GM21723 (cell line): ENCODE measurements around the gene FLT1.

Experiments used
- ATAC-seq: cut with Tn5 transposase; IDR thresholded peaks from one replicate; pipeline ENCODE4 v1.9.1; 2021; ENCODE audit warnings: mild to moderate bottlenecking, moderate library complexity; ENCODE audit not compliant: unreplicated experiment

The FLT1 gene, protein sequence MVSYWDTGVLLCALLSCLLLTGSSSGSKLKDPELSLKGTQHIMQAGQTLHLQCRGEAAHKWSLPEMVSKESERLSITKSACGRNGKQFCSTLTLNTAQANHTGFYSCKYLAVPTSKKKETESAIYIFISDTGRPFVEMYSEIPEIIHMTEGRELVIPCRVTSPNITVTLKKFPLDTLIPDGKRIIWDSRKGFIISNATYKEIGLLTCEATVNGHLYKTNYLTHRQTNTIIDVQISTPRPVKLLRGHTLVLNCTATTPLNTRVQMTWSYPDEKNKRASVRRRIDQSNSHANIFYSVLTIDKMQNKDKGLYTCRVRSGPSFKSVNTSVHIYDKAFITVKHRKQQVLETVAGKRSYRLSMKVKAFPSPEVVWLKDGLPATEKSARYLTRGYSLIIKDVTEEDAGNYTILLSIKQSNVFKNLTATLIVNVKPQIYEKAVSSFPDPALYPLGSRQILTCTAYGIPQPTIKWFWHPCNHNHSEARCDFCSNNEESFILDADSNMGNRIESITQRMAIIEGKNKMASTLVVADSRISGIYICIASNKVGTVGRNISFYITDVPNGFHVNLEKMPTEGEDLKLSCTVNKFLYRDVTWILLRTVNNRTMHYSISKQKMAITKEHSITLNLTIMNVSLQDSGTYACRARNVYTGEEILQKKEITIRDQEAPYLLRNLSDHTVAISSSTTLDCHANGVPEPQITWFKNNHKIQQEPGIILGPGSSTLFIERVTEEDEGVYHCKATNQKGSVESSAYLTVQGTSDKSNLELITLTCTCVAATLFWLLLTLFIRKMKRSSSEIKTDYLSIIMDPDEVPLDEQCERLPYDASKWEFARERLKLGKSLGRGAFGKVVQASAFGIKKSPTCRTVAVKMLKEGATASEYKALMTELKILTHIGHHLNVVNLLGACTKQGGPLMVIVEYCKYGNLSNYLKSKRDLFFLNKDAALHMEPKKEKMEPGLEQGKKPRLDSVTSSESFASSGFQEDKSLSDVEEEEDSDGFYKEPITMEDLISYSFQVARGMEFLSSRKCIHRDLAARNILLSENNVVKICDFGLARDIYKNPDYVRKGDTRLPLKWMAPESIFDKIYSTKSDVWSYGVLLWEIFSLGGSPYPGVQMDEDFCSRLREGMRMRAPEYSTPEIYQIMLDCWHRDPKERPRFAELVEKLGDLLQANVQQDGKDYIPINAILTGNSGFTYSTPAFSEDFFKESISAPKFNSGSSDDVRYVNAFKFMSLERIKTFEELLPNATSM (N-terminal part only)

DNA sequence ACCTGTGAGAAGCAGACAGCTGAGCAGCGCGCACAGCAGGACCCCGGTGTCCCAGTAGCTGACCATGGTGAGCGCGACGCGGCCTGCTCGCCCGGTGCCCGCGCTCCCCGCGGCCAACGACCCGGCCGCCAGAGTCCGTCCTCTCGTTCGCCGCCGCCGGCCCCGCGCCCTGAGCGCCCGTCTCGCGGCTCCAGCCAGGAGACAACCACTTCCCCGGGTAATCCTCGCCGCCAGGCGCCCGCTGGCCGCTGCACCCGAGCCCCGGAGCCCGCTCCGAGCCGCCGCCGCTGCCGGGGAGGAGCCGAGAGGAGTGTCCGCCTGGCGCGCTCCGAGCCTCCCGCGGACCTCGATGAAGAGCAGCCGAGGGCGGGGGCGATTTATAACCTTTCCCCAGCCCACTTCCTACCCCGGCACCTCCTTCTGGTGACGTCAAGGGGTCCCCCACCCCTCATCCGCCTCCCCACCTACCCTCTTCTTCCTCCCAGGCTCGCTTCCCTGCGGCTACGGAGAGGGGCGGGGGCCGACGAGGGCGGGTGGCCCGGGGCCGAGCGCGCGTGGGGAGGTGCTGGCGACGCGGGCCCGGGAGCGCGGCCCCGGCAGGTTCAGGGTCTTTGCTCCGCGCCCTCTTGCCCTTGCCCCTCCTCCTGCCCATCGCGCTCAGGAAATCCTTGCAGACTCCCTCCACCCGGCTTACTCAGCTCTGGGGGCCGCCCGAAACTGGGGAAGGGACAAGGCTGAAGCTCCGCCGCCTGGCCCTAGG is at the start of gene FLT1:
Gene FLT1 (minus strand): TSS at position 351 of the 760 bp plus-strand sequence. CDS start 285 bp downstream, at position 66.
- ATAC-seq = peak; percentile 61

DNA sequence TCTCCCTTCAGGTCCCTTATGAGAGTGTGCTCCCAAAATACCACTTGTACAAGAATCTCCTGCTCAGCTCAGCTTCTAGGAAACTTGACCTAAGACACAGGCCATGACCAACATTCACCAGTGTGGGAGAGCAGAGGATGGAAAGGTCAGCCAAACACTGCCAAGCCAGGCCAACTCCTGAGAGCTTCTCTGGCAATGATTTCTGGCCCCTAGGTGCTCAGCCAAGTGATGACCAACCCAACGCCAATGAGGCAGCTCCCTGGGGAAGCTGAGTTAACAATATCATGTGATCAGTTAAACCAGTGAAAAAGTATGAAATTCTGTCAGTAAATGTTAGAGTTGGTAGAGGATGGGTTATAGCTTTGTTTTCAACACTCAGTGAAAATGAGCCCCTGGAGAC is 49.1 kb upstream of the FLT1 start:
- no peak for ATAC-seq

DNA sequence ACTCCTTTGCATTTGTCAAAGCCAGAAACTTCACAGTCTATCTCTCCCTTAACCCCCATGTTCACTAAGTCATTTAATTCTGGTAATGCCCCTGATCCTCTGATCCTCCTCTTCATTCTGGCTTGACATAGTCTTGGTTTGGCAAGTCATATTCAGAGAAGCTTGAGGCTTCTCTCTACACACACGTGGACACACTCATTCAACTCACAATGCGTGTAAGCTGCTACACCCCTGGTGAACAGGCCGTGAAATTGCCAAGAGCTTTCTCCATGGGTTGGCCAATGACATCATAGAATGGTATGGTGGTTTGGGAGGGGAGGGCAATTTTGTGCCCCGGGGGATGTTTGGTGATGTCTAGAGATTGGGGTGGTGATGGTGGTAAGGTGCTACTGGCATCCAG is 47.9 kb upstream of the FLT1 start:
- ATAC-seq = no peak

DNA sequence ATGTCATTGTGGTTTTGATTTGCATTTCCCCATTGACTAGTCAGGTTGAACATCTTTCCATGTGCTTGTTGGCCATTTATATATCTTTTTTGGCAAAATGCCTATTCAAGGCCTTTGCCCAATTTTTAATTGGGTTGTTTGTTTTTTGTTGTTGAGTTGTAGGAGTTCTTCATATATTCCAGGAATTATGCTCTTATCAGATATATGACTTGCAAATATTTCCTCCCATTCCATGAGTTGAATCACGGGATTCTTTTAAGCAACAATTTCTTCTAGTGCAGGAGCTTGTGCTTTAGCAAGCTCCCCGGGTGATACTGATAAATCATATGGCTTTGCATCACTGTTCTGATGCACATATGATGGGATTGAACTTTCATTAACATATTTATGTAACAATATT is 47.0 kb upstream of the FLT1 start:
- no peak for ATAC-seq

DNA sequence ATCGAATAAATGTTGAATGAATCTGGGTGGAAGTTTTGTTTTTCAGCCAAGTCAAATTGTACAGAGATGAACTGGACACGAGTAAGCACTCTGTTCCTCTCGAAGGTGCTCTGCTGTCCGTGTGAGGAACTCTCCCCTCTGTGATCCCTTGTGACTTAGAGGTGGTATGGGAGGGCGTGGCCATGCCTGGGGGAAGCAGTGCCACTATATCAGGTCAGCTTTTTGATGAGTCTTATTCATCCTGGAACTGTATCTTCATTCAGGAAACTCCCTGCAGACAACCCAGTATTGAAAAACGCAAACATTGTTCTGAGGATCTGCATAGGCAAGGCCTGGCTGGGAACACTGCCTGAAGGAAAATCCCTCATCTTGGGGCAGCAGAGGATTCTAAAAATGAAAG is 45.7 kb upstream of the FLT1 start:
- peak; percentile 46 for ATAC-seq

DNA sequence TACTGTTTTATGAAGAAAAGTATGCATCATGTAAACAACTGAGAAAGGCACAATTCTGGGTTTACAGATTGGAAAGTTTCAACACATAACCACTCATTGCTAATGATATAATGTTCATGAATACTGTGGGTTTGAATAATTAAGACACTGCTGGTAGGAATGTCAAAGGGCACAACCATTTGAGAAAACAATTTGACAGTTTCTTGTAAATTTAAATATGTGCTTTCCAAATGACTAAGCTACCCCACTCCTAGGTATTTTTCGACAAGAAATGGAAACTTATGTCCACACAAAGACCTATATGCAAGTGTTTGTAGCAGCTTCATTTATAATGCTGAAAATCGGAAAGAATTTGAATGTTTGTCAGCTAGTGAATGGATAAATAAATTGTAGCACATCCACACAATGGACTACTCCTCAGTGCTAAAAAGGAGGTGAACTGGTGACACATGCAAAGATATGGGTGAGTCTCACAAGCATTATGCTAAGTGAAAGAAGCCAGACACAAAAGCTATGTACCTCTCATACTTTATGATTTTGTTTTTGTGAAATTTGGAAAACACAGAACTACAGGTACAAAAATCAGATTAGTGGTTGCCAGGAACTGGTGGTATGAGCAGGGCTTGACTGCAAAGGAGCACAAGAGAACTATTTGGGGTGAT is 44.8 kb upstream of the FLT1 start:
- no peak for ATAC-seq

DNA sequence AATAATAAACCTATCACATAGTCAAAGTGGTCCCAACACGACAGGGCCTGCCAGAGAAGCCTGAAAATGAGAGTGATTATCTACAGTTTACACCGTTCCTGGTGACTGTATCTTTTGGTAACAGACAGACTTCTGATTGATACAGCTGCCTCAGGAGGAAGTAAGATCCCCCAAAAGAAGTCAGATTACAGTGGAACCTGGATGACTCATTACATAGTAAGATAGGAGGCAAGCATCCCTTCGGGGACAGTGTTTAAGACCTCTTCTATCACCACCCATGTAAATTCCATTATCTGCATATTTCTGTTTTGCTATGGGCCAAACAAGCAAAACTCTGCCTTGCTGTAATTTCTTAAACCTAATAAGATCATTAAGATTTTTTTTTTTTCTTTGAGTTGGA is 44.0 kb upstream of the FLT1 start:
- ATAC-seq = no peak

DNA sequence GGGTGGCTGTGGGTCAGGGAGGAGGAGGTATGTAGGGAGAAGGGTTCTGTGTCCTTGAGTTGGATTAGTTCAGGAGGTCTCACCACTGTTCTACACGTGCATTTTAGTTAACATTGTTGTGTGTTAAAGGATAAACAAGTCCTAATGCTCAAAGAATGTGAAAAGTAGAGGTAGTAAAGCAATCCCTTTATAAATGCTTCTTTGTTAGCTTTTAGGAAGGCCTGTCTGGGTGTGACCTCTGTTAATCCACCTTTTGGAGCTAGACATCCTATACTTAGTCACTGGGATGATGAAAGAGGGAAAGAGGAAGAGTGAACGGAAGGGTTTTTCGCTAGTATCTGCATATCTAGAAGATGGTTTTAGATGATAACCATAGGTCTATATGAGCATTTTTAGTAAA is 42.2 kb upstream of the FLT1 start:
- ATAC-seq = no peak

DNA sequence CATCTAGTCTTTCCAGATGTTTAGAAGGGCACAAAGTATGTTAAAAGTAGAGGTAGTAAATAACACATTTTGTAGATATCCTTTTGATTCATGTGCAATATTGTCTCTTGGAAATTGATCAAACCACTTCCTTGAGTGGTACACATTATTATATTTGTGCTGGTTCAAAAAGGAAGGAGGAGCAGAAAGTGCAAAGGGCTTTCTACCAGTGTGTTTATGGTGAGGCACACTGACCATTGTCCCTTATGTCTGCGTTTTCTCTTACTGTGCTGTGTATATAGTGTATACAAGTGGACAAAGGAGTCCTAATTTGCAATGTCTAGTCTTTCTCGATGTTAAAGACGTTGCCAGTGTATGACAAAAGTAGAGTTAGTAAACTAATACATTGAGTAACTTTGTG is 41.4 kb upstream of the FLT1 start:
- ATAC-seq = no peak

DNA sequence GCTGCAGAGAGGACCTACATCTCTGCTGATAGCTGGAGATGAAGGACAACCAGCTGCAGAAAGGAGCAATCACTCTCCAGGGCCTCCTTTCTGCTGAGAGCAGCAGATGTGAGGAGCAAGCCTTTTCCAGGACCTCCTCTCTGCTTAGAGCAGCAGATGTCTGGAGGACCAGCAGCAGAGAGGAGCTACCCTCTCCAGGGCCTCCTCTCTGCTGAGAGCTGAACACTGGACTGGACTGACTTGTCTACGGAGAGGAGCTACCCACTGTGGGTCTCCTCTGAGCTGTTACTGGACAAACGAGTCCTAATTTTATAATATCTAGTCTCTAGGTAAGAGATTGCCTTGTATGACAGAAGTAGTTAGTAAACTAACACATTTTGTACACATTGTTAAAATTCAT is 40.8 kb upstream of the FLT1 start:
- no peak for ATAC-seq

DNA sequence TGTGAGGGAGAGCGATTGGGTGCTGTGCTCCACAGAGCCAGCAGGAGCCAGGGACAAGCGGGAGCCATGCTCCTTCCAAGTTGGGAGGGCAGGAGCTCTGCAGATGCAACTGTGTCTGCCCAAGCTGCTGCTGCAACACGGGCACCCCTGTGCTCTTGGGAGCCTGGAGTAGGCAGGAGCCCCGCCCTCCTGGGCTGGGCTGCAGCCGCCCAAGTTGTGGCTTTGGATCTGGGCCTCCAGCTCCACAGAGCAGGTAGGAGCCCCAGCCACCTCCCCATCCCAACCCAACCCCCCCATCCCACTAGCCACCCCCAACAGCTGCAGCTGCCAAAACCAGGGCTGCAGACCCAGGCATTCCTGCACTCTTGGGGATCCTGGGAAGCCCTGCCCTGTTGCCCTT is 39.9 kb upstream of the FLT1 start:
- ATAC-seq = no peak

DNA sequence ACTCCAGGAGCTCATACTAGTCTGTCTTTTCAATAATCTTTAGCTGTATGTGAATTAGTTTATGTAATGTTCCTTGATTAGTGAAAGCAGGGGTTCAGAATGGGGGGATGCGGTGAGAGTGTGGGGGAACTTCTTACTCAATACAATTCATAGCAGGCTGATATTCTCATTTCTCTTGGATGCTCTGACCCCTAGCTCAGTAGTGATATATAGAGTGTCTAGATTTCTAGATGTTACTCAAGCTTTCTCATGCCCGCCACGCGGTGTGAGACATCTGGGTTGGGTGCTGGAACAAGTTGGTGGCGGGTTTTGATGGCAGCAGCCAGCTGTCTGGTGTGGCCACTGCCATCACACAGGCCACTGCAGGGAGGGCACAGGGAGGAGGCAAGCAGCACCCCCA is 39.3 kb upstream of the FLT1 start:
- no peak for ATAC-seq

DNA sequence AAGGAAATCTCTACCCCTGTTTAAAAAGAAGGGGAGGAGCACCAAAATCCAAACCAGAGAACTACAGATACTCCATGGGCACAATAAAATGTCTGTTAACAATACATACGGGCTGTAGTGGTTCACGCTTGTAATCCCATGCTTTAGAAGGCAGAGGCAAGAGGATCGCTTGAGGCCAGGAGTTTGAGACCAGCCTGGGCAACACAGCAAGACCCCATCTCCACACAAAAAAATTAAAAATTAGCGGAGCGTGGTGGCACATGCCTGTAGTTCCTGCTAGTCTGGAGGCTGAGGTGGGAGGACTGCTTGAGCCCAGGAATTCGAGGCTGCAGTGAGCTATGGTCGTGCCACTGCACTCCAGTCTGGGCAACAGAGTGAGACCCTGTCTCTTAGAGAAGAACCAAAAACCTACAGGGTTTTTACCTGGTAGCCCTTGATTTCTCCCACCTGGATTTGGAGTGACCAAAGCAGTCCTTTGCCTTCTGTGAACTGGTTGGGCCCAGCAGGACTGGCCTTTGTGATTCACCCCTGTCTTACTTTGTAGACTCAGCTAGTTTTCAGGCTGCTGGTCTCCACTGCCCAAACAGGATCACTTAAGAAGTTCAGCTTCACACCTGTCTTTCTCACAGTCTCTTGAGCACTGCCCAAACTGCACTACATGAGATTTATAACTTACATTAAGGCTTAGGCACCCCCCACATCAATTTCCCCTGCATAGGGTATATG is 38.7 kb upstream of the FLT1 start:
- no peak for ATAC-seq

DNA sequence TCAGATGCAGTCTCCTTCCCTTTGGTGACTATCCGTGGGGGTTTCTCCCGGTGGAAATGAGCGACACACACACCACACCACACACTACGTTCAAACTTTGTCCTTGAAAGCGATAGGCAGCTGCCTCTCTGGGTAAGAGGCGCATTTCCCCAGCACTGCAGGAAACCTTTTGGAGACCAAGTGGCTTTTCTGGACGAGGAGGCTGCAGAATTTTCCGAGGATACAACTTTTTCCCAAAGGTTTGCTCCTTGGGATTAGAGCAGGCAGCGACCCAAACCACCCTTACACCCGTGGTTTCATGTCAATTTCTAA is 38.2 kb upstream of the FLT1 start:
- ATAC-seq = no peak

DNA sequence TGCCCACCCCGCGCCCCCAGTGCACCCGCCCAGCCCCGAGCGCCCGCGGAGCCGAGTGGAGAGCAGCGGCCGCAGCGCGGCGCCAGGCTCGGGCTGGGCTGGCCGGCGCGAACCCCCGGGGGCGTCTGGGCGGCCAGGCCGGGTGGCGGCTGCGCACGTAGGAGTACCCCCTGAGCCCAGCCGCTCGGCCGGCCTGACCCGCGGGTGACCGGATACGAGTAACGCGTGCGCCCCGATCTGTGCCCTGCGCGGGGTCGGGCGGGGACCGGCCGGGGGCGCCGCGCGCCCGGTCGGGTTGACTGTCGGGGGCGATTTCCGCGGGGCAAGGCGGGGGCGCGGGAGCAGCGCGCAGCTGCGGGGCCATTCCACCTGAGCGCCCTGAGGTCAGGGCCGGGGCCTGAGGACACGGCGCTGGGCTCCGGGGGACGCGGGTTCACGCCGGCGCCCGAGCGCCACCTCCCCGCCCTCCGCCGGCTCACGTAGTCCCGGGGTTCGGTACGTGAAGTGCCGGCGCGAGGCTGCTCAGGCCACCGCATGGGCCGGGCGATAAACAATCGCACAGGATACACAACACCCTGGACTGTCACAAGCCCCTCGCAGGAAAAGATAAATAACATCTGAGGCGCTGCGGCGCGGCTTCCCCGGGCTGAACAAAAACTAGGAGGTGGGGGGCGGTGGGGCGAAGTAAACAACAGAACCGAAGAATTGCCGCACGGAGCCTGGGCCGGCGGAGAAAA is 37.6 kb upstream of the FLT1 start:
- no peak for ATAC-seq

DNA sequence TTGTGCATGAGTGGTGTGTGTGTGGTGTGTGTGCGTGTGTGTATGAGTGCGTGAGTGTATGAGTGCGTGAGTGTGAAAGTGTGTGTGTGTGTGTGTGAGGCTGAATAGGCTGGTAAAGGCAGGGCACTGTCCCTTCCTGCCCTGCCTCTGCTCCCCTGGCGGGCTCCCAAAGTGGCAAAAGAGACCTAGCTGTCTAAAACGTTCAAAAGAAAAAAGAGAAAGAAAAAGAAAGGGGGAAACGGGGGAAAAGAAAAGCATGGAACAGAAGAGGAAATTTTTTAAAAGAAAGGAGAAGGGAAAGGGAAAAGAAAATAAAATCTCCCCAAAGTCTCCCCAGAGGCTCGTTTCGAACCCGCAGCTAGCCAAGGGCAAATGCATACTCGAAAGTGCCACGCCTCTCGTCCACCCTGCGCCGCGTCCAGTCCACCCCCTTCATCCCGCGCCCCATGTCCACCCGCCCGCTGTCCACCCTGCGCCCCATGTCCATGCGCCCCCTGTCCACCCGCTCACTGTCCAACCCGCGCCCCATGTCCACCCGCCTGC is 37.0 kb upstream of the FLT1 start:
- ATAC-seq = no peak

DNA sequence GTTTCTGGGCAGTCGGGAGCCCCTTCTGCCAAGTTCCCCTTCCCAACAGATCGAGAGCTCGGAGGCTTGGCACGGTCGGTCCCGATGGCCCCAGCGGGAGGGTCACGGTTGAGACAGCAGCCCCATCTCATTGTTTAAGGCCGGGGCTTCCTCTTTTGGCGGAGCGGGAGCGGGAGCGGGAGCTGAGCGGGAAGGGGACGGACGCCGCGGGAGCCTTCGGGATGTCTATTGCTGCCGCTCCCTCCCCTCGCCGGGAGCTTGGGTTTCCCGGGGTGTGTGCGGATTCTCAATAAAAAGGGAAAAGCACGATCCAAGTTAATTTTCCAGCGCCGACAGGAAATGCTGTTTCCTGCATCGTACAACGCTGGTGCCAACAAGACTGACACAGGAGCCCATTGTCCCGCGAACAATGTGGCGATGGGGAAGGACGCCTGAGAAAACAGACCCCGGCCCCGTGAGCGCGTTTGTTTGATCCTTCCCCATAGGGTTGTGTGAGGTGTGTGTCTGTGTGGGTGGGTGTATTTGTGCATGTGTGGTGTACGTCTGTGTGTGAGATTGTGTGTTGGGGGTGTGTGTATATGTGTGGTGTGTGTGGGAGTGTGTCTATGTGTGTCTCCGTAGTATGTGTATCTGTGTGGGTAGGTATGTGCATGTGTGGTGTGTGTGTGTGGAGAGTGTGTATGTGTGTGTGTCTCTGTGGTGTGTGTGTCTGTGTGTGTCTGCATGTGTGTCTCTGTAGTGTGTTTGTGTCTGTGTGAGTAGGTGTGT is 36.3 kb upstream of the FLT1 start:
- no peak for ATAC-seq

DNA sequence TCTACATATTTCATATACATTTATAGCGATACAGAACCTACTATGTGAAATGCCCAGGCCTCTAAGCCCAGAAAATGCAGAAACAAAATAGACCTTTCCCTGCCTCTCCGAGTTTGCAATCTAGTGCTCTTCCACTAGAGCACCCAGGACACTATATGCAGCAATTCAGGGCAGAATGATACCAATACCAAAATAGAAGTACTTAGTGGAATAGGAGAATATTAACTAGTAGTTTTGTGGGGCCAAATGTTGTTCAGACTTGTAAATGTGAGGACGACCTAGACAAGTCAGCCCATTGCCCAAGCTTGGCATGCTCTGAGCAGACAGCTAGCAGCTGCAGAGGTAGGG is 35.8 kb upstream of the FLT1 start:
- no peak for ATAC-seq
